ENCODE results near the gene EREG. TPM values are rescaled to one million over a fixed set of nuclear protein-coding genes. Genes with fewer than 3 reads are reported as not detected.

Gene EREG
- total and polyA plus RNA-seq, 10 donors: 0.03 to 12.3 (median 0.29) TPM

GRCh38 chr4:74362347-74362746 is 2.6 kb upstream of the EREG start:
- Histone ChIP-seq H3K4me3 (no peak overlapping the region), H3K36me3 (no peaks in the 10 kb centered on the region), H3K4me1 (peaks cover 11 to 28% (median 17%) of the 10 kb centered on the region in 6 donors), H3K9me3 (no peaks in the 10 kb centered on the region), H3K27ac (no peak overlapping the region), H3K27me3 (replicated peaks in 1 of 7) (peaks cover 3 to 35% (median 19%) of the 10 kb centered on the region in 7 donors)
- intact Hi-C loops (cut with DNase I; ENCODE audit: low total_unique reads): no loop called here
- no peak for TF ChIP-seq CTCF (IDR thresholded peaks at IDR 0.05 in 8 of 11, conservative IDR thresholded peaks at IDR 0.05 in 3 of 11)
- no peak for TF ChIP-seq POLR2A (IDR thresholded peaks at IDR 0.05)
- TF ChIP-seq POLR2AphosphoS5 (IDR thresholded peaks at IDR 0.05): no peak
- 91 to 95% (median 93%) methylated on average over 3 of the region's 3 CpGs for WGBS, 5 donors
- no peak for DNase-seq

- H3K27me3 ChIP-seq (replicated peaks in 1 of 7): peaks cover 3 to 35% (median 19%) of the 10 kb centered on the region in 7 donors
- WGBS, 5 donors: 12 to 21% (median 16%) methylated on average over 8 of the region's 8 CpGs
- TF ChIP-seq POLR2AphosphoS5 (IDR thresholded peaks at IDR 0.05) (no peak), POLR2A (IDR thresholded peaks at IDR 0.05) (no peak), CTCF (IDR thresholded peaks at IDR 0.05 in 8 of 11, conservative IDR thresholded peaks at IDR 0.05 in 3 of 11) (no peak)
- peak overlapping the region in 2 of 8 donors; percentile 28 to 65 for H3K4me3 ChIP-seq
- no peak for DNase-seq
- no peak overlapping the region for H3K27ac ChIP-seq
- intact Hi-C loops (cut with DNase I; ENCODE audit: low total_unique reads): no loop called here
- H3K36me3 ChIP-seq: no peaks in the 10 kb centered on the region
- H3K4me1 ChIP-seq: peaks cover 11 to 28% (median 17%) of the 10 kb centered on the region in 6 donors
- H3K9me3 ChIP-seq: no peaks in the 10 kb centered on the region
Measured at GRCh38 chr4:74364256-74364651, 691 bp upstream of the EREG start.

GRCh38 chr4:74365761-74366160 is 816 bp downstream of the EREG start:
- H3K27me3 ChIP-seq (replicated peaks in 1 of 7): peaks cover 3 to 35% (median 19%) of the 10 kb centered on the region in 7 donors
- peak; percentile 59 for DNase-seq
- no peaks in the 10 kb centered on the region for H3K9me3 ChIP-seq
- peak overlapping the region in 4 of 8 donors; percentile 28 to 65 (median 32) for H3K4me3 ChIP-seq
- H3K27ac ChIP-seq: no peak overlapping the region
- intact Hi-C loops (cut with DNase I; ENCODE audit: low total_unique reads): no loop called here
- no peaks in the 10 kb centered on the region for H3K36me3 ChIP-seq
- 12 to 36% (median 17%) methylated on average over 11 of the region's 11 CpGs for WGBS, 5 donors
- no peak for TF ChIP-seq POLR2A (IDR thresholded peaks at IDR 0.05)
- peaks cover 11 to 28% (median 17%) of the 10 kb centered on the region in 6 donors for H3K4me1 ChIP-seq

GRCh38 chr4:74366367-74366911 is 1.5 kb downstream of the EREG start:
- intact Hi-C loops (cut with DNase I; ENCODE audit: low total_unique reads): no loop called here
- peak overlapping the region in 1 of 8 donors; percentile 65 for H3K4me3 ChIP-seq
- DNase-seq: no peak
- WGBS, 5 donors: 32 to 53% (median 41%) methylated on average over 2 of the region's 2 CpGs
- H3K27me3 ChIP-seq (replicated peaks in 1 of 7): peaks cover 3 to 35% (median 19%) of the 10 kb centered on the region in 7 donors
- H3K4me1 ChIP-seq: peaks cover 11 to 28% (median 17%) of the 10 kb centered on the region in 6 donors
- no peaks in the 10 kb centered on the region for H3K9me3 ChIP-seq
- no peak for TF ChIP-seq POLR2A (IDR thresholded peaks at IDR 0.05)
- no peak for TF ChIP-seq POLR2AphosphoS5 (IDR thresholded peaks at IDR 0.05)
- no peak for TF ChIP-seq CTCF (IDR thresholded peaks at IDR 0.05 in 8 of 11, conservative IDR thresholded peaks at IDR 0.05 in 3 of 11)
- H3K36me3 ChIP-seq: no peaks in the 10 kb centered on the region
- H3K27ac ChIP-seq: no peak overlapping the region

Data from spleen (tissue), 11 donors.